ENCODE measurements around the gene RPS8.

The RPS8 gene

DNA sequence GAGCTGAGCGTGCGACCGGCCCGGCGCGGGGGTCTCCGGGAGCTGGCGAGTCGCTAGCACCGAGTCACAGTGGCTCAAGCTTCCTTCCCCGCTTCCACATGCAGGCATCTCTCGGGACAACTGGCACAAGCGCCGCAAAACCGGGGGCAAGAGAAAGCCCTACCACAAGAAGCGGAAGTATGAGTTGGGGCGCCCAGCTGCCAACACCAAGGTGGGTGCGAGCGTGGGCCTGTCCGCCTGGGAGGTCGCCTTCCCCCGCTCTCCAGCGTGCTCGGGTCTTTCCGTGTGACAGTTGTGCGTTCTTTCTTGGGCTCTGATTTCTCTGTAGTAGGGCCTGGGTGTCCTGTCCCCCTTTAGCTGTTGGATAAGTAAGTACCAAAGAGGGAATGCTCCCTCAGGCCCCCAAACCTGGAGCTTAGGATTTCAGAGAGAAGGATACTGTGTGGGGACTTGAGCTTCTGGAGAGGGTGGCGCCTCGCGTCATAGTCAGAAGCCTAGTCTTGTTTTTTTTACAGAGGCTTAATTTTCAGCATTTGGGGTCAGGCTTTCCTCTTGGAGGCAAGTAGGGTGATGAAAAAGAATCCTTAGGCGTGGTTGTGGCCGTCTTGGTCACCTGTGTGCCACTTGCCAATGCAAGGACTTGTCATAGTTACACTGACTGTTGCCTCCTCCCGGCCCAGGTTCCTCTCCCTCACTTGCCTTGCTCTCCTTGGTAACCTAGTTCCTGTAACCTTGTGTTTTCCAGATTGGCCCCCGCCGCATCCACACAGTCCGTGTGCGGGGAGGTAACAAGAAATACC lies 790 bp downstream of the RPS8 start:
- no peak for DNase-seq (ENCODE audit: insufficient read length, low spot score)
- FAIRE-seq: no peak

DNA sequence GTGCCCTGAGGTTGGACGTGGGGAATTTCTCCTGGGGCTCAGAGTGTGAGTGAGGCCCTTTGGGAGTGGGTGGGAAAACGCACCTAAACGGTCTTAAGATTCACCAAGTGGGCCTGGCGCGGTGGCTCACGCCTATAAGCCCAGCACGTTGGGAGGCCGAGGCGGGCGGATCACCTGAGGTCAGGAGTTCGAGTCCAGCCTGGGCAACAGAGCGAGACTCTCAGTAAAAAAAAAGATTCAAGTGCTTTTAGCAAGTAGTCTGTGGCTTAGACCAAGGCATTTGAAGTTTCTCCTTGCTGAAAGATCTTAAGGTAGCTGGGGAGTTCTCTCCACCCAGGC lies 1.4 kb downstream of the RPS8 start:
- no peak for FAIRE-seq
- TF ChIP-seq, protein P1, sequence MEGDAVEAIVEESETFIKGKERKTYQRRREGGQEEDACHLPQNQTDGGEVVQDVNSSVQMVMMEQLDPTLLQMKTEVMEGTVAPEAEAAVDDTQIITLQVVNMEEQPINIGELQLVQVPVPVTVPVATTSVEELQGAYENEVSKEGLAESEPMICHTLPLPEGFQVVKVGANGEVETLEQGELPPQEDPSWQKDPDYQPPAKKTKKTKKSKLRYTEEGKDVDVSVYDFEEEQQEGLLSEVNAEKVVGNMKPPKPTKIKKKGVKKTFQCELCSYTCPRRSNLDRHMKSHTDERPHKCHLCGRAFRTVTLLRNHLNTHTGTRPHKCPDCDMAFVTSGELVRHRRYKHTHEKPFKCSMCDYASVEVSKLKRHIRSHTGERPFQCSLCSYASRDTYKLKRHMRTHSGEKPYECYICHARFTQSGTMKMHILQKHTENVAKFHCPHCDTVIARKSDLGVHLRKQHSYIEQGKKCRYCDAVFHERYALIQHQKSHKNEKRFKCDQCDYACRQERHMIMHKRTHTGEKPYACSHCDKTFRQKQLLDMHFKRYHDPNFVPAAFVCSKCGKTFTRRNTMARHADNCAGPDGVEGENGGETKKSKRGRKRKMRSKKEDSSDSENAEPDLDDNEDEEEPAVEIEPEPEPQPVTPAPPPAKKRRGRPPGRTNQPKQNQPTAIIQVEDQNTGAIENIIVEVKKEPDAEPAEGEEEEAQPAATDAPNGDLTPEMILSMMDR (IDR thresholded peaks at IDR 0.05; ENCODE audit: insufficient read depth, missing control alignments): no peak

More for the DNA sequence above, 790 bp downstream of the RPS8 start:
- TF ChIP-seq, protein P1 (IDR thresholded peaks at IDR 0.05; ENCODE audit: insufficient read depth, missing control alignments): no peak

DNA sequence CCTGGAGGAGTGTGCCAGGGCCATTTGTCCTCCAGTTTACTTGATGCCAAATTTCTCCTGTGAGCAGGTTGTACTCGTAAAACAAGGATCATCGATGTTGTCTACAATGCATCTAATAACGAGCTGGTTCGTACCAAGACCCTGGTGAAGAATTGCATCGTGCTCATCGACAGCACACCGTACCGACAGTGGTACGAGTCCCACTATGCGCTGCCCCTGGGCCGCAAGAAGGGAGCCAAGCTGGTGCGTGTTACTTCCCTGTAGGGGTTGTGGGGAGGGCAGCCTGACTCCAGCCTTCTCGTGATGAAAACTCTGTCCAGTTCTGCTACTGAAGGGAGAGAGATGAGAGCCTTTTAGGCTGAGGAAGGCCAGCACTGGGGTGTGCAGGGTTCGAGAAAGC lies 2.2 kb downstream of the RPS8 start:
- FAIRE-seq: no peak
- TF ChIP-seq, protein P1 (IDR thresholded peaks at IDR 0.05; ENCODE audit: insufficient read depth, missing control alignments): no peak
- DNase-seq (ENCODE audit: insufficient read length, low spot score): no peak

More for the DNA sequence above, 1.4 kb downstream of the RPS8 start:
- no peak for DNase-seq (ENCODE audit: insufficient read length, low spot score)

DNA sequence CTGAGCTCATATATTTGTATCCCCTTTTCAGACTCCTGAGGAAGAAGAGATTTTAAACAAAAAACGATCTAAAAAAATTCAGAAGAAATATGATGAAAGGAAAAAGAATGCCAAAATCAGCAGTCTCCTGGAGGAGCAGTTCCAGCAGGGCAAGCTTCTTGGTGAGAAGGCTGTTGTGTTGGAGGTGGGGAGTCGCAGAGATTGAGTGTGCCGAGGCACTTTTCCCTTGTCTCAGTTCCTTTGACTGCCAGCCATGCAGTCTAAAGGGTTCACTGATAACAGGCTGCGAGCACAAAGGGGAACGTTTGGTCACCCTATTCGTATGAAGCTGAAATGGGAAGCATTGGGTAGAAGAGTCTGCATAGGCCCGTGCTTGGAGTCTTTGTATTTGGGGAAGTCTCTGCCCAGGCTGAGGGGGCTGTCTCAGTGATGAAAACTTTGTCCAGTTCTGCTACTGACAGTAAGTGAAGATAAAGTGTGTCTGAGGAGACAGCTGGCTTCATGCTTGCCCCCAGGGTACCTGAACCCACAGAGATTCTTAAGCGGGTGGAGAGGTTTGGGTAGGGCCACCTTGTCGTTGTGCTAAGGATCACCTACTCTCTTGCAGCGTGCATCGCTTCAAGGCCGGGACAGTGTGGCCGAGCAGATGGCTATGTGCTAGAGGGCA lies 2.8 kb downstream of the RPS8 start:
- no peak for FAIRE-seq
- no peak for DNase-seq (ENCODE audit: insufficient read length, low spot score)
- TF ChIP-seq, protein P1 (IDR thresholded peaks at IDR 0.05; ENCODE audit: insufficient read depth, missing control alignments): no peak

DNA sequence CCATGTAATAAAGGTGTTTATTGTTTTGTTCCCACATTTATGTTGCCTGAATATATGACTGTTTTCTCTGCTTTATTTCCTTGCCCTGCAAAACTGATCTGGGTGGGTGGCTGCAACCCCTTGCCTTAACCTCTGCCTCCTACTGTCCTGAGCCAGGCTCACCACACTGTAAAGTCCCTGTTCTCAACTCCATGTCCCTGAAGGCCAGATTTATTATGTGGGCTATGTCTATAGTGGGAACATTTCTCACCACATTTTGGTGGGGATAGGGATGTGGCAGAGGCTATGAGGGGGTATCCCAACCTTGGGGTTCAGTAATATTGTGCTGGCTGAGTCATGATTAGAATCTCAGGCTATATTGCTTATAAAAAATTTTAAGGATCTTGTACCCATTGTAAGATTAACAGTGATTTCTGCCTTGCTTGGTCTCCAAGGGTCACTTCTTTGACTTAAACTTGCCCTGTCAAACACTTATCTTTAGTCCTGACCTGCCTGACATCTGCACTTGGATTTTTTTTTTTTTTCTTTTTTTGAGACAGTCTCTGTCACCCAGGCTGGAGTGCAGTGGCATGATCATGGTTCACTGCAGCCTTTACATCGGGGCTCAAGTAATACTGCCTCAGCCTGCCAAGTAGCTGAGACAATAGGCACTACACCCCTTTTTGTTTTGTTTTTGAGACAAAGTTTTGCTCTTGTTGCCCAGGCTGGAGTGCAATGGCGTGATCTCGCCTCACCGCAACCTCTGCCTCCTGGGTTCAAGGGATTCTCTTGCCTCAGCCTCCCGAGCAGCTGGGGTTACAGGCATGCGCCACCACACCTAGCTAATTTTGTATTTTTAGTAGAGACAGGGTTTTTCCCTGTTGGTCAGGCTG lies 3.6 kb downstream of the RPS8 start:
- TF ChIP-seq, protein P1 (IDR thresholded peaks at IDR 0.05; ENCODE audit: insufficient read depth, missing control alignments): no peak
- FAIRE-seq (no peak), DNase-seq (ENCODE audit: insufficient read length, low spot score) (no peak)

DNA sequence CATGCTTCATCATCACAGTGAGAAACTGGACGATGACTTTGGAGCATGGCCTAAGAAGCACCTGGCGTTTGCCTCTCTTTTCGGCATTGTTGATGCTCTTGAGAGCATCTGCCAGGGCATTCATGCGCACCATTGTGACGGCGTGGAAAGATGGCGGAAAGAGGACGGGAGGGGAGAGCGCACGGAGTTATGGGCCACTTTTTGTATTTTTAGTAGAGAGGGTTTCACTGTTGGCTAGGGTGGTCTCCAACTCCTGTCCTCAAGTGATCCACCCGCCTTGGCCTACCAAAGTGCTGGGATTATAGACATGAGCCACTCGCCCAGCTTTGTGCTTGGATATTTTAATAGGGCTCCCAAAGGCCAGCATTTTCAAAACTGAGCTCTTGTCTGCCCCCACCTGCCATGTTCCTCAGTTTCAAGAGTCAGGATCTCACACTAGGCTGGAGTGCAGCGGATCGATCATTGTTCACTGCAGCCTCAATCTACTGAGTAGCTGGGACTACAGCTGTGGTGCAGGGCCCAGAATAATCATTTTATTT lies 5.3 kb downstream of the RPS8 start:
- TF ChIP-seq, protein P1 (IDR thresholded peaks at IDR 0.05; ENCODE audit: insufficient read depth, missing control alignments): no peak
- DNase-seq (ENCODE audit: insufficient read length, low spot score) (no peak), FAIRE-seq (no peak)
